Limb (tissue), 2 donors: ENCODE data around the gene TNNI2.

ENCODE experiments used
- DNase-seq, 2 donors: peaks; one replicate each; pipeline ENCODE4 v3.0.0-alpha.2; 2016; ENCODE audit errors: extremely low spot score in 2 of 2

TNNI2 gene

DNA sequence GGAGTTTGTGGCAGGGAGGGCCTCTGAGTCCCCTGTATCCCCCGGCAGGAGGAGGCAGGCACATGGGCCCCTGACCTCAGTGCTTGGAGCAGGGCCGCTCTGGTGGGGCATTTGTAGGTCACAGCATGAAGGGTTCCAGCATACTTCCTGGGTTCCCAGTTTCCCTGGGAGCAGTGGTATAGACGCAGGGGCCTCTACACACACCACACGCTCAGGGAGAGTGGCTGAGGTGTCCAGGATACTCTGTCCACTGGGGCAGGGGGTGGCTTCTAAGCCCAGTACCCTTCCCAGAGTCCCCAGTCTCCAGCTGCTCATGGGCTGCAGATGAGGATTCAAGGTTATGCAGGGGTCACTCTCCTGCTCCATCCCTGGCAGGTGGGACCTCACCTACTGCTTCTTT lies 20.2 kb downstream of the TNNI2 start:
- DNase-seq, result no peak

DNA sequence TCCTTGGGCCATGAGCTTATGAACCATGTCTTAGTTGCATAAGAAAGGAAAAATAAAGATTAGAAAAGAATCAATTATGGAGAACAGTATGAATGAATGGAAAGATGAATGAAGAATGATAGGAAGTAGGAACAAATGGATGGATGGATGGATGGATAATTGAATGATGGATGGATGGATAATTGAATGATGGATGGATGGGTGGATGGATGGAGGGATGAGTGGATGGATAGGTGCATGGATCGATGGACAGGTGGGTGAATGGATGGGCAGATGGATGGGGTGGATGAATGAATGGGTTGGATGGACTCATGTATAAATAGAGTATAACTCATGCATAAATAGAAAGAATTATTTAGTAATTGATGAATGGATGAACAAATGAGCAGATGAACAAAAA lies 21.3 kb downstream of the TNNI2 start:
- no peak for DNase-seq

DNA sequence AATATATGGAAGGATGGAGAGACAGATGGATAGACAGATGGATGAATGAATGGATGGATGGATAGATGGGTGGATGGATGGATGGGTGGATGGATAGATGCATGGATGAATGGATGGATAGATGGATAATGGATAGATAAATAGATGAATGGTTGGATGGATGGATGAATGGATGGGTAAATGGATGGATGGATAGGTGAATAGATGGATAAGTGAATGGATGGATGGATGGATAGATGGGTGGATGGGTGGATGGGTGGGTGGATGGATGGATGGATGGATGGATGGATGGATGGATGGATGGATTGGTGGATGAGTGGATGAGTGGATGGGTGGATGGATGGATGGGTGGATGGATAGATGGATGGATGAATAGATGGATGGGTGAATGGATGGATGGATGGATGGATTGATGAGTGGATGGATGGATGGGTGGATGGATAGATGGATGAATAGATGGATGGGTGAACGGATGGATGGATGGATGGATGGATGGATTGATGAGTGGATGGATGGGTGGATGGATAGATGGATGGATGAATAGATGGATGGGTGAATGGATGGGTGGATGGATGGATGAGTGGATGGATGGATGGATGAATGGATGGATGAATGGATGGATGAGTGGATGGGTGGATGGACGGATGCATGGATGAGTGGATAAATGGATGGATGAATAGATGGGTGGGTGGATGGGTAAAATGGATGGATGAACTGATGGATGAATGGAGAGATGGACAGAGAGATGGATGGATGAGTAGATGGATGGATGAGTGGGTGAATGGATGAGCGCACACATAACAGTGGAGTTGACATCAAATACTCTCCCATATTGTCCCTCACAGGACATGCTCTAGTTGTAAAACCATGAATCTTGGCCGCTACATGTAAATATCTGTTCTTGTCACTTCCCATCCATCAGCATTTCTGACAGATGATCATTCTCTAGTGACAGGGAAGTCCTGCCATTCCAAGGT lies 22.9 kb downstream of the TNNI2 start:
- no peak for DNase-seq

DNA sequence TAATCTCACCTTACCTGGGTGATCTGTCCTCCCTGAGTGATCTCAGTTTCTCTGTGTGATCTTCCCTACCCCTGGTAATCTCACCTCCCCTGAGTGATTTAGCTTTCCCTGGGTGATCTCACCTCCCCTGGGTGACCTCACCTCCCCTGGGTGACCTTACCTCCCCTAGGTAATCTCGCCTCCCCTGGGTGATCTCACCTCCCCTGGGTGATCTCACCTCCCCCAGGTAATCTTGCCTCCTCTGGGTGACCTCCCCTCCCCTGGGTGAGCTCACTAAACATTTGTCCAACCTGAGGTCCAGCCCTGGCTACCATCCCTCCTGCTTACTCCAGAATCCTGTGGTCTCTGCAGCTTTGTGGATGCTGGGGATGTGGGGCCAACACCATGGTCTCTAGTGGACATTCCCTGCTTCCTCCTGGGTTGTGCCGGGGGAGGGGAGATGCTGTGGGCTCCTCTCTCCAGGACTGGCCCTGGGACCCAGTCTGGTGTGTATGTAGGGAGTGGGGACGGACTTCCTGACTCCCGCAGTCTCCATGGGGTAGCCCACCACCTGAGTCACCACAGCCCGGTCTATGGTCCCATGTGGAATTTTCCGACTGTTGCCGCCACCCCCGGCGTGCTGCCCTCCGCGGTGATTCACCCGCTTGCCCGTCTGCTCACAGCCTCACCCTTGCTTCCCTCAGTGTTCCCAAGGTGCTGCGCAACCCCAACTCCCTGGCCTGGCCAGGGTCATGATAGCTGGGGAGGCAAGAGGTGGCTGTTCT lies 24.0 kb downstream of the TNNI2 start:
- no peak for DNase-seq

DNA sequence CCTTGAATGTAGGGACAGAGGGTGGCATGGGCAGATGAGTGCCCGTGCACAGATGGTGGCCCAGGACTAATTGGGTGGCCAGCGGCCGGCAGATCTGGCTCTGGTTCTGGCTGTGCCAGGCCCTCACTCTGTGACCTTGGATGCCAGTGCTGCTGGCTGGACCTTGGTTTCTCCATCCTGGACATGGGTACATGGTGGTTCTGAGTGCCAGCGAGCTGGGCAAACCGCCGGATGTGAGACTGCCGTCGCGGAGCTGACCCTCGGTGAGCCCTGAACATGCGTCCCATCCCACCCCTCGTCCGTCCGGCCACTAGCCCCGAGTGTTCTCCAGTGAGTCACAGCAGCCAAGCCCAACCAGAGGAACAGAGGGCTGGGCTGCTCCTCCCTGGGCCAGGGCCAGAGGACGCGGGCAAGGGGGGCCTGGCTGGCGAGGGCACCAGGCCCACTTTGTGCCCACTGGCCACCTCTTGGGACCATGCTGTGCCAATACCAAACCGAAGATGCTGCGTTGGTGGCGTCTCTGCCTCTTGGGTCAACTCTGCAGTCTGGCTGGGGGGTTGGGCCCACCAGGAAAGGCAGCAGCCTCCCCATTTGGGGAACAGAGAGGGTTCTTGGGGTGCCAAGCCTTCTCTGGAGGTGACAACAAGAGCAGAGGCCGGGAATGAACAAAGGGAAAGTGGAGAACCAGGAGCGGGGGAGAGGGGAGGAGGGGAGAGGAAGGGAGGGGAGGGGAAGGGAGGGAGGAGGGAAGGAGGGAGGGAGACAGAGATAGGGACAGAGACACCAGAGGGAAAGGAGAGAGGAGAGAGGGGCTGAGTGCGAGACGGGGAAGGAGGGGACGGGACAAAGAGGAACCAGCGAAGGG lies 24.8 kb downstream of the TNNI2 start:
- DNase-seq, result peak; percentile 68 to 85

DNA sequence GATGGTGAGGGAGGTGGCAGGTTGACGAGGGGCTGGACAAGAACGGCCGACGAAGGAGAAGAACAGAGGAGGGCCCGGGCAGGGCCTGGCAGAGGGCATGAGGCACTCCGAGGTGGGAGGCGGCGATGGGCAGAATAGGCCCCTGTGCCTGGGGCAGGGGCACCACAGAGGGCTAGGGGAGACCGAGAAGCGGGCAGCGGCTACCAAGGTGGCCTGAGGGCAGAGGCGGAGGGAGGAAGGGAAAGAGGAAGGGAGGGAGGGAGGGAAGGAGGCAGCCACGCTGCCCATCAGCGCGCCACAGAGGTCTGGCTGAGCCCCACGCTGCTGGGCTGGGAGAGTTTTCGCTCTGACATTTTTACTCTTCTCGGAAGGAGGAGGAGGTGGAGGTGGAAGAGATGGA lies 25.4 kb downstream of the TNNI2 start:
- no peak for DNase-seq

DNA sequence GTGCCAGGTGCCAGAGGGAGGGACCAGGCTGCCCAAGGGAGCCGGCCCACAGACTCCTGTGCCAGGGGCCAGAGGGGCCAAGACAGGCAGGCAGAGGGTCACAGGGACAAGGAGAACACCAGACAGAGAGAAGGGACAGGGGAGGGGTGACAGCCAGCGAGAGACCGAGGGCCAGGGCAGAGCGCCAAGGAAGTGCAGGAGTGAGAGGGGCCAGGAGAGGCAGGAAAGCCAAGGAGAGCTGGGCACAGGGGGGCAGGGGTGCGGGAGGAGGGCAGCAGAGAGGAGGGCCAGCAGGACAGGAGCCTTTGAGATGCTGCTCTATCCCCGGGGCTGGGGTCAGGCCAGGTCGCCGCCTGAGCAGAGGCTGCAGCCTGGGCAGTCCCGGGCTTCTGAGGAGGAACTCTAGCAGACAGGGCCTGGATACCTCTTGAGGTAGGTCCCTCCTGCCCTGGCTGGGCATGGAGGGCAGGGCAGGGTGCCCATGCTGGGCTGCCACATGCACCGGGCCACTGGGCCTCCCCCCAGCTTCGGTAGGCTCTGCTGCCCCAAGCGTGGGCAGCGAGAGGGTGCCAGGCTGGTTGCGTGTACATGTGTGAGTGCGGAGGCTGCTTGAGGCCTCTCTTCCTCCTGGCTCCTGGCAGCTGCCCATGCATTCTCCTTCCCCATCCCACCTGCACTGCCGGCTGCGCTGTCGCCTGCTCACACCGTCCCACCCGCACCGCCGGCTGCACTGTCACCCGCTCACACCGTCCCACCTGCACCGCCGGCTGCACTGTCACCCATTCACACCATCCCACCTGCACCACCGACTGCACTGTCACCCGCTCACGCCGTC lies 26.3 kb downstream of the TNNI2 start:
- DNase-seq, result no peak

DNA sequence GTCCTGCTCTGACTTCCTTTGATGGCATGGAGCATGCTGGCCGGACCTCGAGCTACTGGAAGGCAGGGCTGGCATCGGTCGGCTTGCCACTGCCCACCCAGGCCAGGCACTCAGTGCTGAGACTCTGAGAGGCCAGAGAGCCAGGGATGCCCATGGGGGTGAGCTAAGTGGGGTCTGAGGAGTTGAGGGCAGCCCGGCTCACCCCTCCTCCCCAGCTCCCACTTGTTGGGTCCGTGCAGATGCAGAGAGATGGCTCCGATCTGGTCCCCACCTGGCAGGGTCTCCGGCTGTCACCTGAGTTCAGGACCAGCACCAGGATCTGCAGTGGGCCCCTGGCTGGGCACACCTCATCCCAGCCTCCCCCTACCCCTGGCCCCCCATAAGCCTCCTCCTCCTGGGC lies 27.4 kb downstream of the TNNI2 start:
- DNase-seq, result no peak

DNA sequence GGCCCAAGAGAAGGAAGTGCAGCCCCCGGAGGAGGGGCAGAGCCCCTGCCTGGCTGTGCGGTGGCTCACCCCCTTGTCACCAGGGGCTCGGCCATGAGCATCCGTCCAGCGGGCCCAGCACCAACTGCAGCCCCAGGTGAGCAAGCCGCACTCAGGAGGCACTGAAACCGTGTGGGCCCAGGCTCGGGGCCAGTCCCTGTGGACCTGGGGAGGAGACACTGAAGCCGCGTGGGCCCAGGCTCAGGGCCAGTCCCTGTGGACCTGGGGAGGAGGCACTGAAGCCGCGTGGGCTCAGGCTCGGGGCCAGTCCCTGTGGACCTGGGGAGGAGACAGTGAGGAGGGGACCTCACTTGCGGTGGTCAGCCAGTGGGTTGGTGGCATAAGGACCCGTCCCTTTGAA lies 28.0 kb downstream of the TNNI2 start:
- no peak for DNase-seq

DNA sequence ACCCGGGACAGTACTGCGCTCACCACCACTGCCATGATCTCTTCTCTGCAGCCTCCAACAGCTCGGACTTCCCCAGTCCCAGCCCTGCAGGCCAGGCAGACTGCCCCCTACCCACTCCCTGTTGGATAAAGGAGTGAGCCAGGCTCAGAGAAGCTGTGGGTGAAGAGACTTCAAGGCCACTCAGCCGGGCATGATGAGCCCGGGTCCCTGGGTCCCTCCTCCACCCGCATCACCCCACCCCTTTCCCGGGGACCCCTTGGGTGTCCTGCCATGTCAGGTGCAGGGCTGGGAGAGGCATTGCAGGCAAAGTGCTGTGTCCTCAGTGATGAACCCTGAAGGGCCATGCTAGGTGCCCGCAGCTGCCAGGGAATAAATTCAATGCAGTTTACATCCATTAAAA lies 28.6 kb downstream of the TNNI2 start:
- DNase-seq, result no peak

DNA sequence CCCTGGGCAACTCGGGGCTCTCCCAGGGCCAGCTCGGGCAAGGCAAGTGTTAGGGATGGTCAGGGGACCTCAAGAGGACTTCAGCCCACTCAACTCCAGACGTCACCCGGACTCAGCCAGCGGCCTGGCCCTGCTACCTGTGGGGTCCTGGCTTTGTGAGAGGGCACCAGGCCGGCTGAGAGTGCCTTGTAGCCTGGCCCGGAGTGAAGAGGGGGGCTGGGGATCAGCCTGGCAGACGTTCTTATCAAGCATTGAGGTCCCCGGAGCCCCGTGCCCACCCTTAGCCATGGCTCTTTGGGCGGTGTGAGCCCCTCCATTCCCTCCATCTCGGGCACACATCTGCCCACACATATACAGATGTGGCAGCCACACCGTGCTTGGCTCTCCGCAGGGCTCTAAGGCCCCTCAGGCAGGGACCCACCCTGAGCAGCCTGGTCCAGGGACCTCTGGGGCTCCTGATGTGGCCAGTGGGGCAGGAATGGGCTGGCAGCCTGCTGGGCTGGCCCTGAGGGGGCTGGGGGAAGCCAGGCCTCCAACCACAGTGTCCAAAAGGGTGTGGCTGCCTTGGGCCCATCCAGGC lies 29.4 kb downstream of the TNNI2 start:
- no peak for DNase-seq

DNA sequence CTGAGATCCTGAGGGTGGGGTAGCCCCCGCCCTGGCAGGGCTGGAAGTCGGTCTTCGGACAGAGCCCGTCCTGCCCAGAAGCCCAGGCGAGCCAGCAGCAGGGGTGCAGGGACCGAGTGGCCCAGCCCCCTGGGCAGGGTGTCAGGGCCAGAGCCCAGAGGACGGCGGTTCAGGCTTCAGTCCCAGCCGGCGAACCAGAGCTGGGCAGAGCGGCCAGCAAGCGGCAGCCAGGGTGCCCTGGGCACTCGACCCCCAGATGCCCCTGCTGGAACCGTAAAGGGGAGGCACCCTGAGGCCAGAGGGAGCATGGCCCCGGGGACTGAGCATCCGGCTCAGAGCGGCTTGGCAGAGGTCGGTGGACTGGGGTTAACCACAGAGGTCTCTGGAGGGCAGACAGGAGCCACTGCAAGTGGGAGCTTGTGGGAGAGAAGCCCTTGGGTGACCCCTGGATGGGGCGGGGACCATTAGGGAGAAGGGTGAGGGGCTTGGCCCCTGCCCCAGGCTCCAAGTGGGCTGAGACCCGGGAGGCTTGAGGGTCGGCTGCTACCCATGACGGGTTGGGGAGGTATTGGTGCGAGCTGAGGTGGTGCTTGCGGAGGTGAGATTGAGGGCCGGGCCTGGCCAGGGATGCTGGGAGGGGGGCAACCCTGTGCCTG lies 30.0 kb downstream of the TNNI2 start:
- DNase-seq, result no peak

DNA sequence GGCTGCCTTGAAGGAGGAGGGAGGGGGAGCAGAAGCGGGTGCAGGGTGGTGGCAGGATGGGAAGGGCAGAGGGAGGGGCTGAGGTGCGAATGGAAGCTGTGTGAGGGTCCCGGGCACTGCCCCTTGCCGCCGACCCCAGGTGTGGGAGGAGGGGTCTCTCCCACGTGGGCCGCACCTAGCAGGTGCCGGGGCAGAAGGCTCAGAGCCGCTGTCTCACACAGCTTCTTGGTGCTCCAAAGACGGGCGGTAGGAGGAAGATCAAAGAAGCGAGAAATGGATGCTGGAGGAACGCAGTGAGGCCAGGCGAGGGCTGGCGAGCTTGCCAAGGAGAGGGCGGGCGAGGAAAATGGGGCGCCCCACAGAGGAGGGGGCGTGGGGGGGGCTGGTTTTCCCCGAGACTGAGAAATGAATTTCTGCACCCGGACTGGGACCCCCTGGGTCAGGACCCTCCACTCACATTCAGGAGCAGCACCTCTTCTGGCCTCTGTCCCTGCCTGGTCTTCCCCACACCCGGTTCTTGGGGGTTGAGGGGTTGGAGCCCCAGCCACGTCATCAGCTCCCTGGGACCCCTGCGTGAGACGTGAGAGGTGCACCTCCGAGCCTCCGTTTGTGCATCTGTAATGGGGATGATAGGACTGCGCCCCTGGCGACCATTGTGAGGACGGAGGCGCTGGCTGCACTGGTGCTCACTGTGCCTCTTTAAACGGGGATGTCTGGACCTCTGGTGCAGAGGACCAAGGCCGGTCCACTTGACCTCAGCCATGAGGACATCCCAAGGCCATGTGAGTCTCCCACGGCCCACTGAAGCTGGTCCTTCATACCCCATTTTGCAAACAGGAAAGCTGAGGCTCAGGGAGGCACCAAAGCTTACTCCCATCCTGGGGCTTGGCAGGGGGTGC lies 30.9 kb downstream of the TNNI2 start:
- no peak for DNase-seq

DNA sequence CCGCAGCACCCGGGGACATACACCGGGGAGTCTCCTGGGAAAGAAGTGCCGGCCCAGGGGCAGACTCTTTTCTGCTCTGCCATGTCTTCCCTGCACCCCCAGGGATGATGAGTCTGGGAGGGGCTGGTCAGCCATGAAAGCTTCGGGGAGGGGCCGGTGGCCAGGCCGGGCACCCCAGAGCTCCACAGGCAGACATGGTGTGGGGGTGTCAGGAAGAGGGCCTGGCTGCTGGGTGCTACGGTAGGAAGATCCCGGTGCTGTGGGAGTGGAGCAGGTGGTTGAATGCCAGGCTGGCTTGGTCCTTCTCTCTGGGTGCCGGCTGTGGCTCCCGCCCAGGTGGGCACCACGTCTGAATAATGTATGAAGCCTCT lies 31.5 kb downstream of the TNNI2 start:
- DNase-seq, result no peak

DNA sequence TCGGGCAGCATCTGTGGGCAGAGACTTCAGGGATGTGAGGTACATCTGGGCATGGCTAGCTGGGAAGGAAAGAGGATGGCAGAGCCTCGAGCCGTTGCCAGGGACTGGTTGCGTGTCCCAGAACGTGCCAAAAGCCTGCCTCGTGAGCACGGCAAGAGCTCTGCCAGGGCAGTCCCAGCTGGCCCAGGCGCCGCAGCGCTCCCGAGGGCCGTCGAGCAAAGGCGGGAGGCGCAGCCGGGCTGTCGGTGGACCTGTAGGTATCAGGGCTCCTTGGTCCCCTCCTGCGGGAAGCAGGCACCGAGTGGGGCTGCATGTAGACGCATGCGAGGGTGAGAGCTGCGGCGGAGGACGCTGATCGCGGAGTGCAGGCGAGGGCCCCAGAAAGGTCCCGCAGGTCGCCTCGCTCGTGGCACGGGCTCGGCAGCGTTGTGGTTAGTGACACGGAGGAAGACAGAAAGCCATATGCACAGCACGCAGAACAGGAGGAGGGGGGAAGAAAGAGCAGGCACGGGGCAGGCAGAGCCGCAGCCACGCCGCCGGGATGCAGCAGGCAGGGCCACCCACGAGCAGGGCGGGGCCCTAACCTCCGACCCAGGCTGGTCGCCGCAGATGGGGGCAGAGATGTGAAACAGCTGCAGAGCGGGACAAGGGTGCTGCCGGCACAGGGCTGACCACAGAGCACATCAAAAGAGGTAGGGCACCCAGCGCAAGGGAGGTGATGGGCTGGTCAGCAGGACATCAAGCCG lies 32.1 kb downstream of the TNNI2 start:
- DNase-seq, result no peak

DNA sequence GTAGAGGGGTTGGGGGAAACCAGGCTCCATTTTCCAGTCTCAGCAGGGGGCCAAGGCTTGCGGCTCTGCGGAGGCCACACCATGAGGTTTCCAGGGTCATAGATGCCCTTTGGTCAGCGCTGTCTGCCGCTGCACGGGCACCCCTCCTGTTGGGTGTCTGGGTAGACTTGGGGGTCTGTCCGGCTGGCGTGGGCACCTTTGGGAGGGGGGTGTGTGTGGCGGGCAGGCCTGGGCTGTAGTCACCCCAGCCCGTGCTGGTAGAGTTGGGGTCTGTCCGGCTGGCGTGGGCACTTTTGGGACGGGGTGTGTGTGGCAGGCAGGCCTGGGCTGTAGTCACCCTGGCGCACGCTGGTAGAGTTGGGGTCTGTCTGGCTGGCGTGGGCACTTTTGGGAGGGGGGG lies 32.8 kb downstream of the TNNI2 start:
- DNase-seq, result no peak

DNA sequence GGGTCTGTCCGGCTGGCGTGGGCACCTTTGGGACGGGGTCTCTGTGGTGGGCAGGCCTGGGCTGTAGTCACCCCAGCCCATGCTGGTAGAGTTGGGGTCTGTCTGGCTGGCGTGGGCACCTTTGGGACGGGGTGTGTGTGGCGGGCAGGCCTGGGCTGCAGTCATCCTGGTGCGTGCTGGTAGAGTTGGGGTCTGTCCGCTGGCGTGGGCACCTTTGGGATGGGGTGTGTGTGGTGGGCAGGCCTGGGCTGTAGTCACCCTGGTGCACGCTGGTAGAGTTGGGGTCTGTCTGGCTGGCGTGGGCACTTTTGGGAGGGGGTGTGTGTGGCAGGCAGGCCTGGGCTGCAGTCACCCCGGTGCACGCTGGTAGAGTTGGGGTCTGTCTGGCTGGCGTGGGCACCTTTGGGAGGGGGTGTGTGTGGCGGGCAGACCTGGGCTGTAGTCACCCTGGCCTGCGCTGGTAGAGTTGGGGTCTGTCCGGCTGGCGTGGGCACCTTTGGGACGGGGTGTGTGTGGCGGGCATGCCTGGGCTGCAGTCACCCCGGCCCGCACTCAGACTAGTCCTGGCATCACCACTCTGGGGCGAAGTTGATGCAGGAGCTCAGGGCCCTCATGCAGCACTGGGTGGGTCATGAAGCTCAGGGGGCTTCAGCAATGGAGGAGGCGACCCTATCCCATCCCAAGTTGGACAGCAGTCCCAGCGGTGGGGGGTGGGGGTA lies 33.6 kb downstream of the TNNI2 start:
- no peak for DNase-seq
